Stimulated activated CD4-positive, alpha-beta T cell treated with anti-CD3 and anti-CD28 coated beads, Interleukin-2, amount 100 ng/mL, for 4 hours (primary cell): ENCODE measurements around the gene SPG11.
"Not testable (repeated sequence)": the region's sequence is repeated elsewhere in the genome, so short reads cannot be mapped to it uniquely, and the experiment has no call there.

ENCODE experiments used
- DNase-seq: peaks from one replicate; pipeline ENCODE4 v3.0.0-alpha.2; 2020; ENCODE audit warnings: low read depth

Gene SPG11, protein sequence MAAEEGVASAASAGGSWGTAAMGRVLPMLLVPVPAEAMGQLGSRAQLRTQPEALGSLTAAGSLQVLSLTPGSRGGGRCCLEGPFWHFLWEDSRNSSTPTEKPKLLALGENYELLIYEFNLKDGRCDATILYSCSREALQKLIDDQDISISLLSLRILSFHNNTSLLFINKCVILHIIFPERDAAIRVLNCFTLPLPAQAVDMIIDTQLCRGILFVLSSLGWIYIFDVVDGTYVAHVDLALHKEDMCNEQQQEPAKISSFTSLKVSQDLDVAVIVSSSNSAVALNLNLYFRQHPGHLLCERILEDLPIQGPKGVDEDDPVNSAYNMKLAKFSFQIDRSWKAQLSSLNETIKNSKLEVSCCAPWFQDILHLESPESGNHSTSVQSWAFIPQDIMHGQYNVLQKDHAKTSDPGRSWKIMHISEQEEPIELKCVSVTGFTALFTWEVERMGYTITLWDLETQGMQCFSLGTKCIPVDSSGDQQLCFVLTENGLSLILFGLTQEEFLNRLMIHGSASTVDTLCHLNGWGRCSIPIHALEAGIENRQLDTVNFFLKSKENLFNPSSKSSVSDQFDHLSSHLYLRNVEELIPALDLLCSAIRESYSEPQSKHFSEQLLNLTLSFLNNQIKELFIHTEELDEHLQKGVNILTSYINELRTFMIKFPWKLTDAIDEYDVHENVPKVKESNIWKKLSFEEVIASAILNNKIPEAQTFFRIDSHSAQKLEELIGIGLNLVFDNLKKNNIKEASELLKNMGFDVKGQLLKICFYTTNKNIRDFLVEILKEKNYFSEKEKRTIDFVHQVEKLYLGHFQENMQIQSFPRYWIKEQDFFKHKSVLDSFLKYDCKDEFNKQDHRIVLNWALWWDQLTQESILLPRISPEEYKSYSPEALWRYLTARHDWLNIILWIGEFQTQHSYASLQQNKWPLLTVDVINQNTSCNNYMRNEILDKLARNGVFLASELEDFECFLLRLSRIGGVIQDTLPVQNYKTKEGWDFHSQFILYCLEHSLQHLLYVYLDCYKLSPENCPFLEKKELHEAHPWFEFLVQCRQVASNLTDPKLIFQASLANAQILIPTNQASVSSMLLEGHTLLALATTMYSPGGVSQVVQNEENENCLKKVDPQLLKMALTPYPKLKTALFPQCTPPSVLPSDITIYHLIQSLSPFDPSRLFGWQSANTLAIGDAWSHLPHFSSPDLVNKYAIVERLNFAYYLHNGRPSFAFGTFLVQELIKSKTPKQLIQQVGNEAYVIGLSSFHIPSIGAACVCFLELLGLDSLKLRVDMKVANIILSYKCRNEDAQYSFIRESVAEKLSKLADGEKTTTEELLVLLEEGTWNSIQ (N-terminal part only)

DNA sequence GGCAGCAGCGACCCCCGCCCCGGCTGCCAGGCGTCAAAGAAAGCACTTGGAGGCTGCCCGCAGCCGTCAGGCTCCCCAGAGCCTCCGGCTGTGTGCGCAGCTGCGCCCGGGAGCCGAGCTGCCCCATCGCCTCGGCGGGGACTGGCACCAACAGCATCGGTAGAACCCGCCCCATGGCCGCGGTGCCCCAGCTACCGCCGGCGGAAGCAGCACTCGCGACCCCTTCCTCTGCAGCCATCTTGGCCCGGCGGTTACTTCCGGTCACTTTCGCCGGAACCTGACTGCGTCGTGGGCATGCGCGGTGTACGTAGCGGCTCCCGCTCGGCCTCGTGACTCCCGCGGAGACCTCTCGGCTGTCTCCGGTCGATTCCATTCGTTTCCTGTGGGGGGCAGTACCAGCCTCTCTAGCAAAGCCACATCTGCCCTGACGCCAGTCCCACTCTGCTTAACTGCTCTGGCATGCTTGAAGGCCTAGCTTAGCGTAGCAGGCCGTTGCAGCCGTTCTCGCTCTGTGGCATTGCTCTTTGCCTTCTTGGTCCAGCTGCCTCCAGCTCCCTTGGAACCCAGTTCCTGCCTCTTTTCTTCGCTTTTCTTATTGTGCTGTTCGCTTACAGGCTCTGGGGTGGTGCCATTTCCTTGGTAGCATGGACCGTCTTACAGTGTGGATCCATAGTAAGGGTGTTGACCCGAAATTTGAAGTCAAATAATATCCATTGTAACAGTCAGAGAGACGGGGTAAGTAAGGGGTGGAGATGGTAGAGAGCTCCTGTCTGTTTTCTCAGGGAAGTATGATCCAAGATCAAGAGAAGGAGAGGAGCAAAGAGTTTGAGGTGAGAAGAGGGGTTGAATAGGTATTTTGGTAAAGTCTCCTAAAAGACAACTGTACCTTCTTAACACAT, at the start of gene SPG11:
SPG11 (minus strand) TSS at position 253 of the 899 bp plus-strand sequence; CDS start at position 238, 15 bp downstream.
- DNase-seq: peak; percentile 95

DNA sequence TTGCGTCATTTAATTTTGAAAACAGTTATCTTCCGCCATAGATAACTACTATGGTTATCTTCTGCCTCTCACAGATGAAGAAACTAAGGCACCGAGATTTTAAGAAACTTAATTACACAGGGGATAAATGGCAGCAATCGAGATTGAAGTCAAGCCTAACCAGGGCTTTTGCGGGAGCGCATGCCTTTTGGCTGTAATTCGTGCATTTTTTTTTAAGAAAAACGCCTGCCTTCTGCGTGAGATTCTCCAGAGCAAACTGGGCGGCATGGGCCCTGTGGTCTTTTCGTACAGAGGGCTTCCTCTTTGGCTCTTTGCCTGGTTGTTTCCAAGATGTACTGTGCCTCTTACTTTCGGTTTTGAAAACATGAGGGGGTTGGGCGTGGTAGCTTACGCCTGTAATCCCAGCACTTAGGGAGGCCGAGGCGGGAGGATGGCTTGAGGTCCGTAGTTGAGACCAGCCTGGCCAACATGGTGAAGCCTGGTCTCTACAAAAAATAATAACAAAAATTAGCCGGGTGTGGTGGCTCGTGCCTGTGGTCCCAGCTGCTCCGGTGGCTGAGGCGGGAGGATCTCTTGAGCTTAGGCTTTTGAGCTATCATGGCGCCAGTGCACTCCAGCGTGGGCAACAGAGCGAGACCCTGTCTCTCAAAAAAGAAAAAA, 49.0 kb upstream of the SPG11 start:
- DNase-seq: peak; percentile 59

DNA sequence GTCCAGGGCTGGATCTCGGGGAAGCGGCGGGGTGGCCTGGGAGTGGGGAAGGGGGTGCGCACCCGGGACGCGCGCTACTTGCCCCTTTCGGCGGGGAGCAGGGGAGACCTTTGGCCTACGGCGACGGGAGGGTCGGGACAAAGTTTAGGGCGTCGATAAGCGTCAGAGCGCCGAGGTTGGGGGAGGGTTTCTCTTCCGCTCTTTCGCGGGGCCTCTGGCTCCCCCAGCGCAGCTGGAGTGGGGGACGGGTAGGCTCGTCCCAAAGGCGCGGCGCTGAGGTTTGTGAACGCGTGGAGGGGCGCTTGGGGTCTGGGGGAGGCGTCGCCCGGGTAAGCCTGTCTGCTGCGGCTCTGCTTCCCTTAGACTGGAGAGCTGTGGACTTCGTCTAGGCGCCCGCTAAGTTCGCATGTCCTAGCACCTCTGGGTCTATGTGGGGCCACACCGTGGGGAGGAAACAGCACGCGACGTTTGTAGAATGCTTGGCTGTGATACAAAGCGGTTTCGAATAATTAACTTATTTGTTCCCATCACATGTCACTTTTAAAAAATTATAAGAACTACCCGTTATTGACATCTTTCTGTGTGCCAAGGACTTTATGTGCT, 48.4 kb upstream of the SPG11 start:
- DNase-seq: no peak

DNA sequence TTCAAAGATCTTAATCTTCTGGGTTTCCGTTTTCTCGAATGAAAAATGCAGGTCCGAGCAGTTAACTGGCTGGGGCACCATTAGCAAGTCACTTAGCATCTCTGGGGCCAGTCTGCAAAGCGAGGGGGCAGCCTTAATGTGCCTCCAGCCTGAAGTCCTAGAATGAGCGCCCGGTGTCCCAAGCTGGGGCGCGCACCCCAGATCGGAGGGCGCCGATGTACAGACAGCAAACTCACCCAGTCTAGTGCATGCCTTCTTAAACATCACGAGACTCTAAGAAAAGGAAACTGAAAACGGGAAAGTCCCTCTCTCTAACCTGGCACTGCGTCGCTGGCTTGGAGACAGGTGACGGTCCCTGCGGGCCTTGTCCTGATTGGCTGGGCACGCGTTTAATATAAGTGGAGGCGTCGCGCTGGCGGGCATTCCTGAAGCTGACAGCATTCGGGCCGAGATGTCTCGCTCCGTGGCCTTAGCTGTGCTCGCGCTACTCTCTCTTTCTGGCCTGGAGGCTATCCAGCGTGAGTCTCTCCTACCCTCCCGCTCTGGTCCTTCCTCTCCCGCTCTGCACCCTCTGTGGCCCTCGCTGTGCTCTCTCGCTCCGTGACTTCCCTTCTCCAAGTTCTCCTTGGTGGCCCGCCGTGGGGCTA, 47.8 kb upstream of the SPG11 start, which contains the start of the genes B2M and PATL2:
B2M (plus strand) TSS at position 422 of the 647 bp plus-strand sequence; CDS start at position 452, 30 bp downstream.
PATL2 (minus strand) TSS at position 228 of the 647 bp plus-strand sequence. CDS start 34,833 bp downstream, outside the sequence.
- peak; percentile 92 for DNase-seq

DNA sequence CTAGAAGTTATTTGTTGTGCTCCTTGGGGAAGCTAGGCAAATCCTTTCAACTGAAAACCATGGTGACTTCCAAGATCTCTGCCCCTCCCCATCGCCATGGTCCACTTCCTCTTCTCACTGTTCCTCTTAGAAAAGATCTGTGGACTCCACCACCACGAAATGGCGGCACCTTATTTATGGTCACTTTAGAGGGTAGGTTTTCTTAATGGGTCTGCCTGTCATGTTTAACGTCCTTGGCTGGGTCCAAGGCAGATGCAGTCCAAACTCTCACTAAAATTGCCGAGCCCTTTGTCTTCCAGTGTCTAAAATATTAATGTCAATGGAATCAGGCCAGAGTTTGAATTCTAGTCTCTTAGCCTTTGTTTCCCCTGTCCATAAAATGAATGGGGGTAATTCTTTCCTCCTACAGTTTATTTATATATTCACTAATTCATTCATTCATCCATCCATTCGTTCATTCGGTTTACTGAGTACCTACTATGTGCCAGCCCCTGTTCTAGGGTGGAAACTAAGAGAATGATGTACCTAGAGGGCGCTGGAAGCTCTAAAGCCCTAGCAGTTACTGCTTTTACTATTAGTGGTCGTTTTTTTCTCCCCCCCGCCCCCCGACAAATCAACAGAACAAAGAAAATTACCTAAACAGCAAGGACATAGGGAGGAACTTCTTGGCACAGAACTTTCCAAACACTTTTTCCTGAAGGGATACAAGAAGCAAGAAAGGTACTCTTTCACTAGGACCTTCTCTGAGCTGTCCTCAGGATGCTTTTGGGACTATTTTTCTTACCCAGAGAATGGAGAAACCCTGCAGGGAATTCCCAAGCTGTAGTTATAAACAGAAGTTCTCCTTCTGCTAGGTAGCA, 47.0 kb upstream of the SPG11 start:
- DNase-seq: no peak

DNA sequence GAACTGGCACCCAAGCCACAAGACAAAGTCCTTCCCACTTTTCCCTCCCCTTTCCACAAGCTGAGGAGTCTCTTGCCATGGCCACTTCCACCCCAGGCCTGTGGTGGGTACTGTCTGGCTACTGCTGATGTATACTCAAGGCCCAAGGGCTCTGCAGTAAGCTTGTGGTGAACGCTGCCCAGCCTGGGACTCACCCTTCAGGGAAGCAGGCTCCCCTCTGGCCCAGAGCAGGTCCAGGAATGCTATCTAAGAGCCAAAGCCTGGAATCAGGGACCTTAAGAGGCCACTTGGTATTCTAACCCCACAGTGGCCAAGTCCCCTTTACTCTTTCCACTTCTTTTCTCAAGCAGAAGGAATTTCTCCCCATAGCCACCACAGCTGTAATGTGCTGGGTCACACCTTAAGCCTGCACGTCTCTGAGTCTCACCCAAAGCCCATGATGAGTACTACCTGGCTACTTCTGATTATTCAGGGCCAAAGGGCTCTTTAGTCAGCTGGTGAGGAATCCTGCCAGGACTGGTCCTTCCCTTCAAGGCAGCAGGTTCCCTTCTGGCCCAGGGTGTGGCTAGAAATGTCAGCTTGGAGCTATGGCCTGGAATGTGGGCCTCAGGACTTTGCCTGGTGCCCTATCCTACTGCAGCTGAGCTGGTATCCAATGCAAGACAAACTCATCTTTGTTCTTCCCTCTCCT, 43.6 kb upstream of the SPG11 start:
- no peak for DNase-seq

DNA sequence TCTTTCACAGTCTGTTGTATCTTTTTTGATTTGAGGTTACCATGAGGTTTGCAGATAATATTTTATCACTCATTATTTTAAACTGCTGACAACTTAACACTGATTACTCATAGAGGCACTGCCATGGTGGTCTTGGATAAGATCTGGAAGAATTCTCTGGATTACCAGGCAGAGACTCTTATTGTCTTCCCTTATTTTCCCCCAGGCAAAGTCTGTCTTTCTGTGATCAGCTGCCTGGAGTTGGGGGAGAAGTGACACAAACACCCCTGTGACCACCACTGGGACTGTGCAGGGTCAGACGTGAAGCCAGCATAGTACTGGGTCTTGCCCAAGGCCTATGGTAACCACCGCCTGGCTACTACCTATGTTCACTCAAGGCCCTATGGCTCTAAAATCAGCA, 42.9 kb upstream of the SPG11 start:
- DNase-seq: no peak

DNA sequence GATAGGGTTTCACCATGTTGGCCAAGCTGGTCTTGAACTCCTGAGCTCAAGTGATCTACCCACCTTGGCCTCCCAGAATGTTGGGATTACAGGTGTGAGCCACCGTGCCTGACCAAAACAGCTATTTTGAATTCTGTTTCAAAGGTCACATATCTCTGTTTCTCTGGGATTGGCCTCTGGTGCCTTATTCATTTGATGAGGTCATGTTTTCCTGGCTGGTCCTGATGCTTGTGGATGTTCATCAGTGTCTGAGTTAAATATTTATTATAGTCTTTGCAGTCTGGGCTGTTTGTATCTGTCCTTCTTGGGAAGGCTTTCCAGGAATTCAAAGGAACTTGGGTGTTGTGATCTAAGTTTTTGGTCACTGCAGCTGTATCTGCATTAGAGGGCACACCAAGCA, 42.5 kb upstream of the SPG11 start:
- no peak for DNase-seq

DNA sequence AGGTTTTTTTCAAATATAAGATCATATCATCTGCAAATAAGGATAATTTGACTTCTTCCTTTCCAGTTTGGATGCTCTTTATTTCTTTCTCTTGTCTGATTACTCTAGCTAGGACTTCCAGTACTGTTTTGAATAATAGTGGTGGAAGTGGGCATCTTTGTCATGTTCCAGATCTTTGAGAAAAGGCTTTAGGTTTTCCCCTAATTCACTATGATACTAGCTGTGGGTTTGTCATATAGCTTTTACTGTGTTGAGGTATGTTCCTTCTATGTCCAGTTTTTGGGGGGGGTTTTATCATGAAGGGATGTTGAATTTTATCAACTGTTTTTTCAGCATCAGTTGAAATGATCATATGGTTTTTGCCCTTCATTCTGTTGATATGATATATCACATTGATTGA, 37.2 kb upstream of the SPG11 start:
- DNase-seq: not testable (repeated sequence)

DNA sequence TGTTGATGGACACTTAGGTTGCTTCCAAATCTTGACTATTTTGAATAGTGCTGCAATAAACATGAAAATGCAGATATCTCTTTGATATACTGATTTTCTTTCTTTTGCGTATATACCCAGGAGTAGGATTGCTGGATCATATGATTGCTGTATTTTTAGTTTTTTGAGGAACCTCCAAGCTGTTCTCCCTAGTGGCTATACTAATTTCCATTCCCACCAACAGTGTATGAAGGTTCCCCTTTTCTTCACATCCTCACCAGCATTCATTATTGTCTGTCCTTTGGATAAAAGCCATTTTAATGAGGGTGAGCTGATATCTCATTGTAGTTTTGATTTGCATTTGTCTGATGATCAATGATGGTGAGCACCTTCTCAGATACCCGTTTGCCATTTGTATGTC, 35.2 kb upstream of the SPG11 start:
- no peak for DNase-seq

DNA sequence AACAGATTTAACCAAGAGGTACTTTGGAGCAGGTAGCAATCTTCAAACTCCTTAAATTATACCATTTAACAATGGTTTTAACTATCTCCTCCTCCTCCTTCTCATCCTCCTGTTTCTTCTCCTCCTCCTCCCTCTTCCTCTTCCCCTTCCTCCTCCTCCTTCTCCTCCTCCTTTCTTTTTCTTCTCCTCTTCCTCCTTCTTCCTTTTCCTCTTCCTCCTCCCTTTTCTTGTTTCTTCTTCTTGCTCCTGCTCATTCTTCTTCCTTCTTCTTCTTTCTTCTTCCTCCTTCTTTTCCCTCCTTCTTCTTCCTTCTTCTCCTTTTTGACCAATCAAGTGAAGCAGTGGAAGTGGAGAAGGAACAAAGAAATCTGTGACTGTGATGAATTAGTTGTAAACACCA, 33.6 kb upstream of the SPG11 start:
- no peak for DNase-seq

DNA sequence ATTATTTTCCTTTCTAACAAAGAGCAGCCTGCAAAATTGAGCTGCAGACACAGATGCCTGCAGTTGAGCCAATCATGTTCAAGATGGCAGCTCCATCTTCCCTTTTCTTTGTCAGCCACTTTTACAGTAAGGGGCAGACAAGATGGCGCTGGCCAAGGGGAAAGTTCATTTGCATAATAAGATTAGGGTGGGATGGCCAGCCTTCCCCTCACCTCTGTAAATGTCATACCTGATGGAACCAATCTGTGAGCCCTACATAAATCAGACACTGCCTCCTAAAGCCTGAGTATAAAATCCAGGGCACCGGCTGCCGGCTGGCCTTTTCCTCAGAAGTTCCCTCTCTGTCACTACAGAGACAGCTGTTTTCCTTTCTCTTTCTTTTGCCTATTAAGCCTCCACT, 31.8 kb upstream of the SPG11 start:
- no peak for DNase-seq

DNA sequence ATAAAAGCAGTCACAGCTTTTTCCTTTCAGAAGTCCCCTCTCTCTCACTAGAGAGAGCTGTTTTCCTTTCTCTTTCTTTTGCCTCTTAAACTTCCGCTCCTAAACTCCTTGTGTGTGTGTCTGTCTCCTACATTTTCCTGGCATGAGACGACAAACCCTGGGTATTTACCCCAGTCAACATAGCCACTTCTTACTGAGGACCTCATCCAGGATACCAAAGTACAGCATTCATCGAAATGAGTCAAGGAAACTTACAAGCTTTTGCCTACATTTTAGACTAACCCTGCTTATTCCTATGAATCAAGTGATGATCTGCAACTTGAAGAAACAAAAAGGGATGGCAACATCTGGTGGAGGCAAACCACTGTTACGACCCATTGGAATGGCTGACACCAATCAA, 31.0 kb upstream of the SPG11 start:
- no peak for DNase-seq

DNA sequence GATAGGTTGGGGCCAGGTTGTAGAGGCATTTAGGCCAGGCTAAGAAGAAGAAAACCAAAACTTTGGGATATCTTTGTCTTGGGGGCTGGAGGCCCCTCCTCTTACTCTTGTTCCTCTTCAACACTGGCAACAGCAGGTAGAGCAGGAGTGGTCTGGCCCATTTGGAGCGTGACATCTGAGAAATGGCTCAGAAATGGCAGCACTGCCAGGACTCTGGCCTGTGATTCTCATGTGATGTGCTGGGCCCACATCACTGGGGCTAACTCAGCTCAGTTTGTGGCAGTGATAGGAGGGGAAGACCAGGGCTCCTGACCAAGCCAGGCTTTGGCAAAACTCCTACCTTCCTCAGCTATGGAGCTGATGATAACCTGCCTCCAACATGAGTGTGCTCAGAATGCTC, 29.2 kb upstream of the SPG11 start:
- no peak for DNase-seq

DNA sequence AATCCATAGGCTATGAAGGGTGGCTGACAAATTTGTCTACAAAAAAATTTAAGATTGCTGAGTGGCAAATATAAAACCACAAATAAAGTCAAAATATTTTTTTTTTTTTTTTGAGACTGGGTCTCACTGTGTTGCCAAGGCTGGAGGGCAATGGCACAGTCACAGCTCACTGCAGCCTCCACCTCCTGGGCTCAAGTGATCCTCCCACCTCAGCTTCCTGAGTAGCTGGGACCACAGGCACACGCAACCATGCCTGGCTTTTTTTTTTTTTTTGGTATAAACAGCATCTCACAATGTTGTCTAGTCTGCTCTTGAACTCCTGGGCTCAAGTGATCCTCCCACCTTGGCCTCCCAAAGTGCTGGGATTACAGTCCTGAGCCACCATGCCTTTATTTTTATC, 26.8 kb upstream of the SPG11 start:
- not testable (repeated sequence) for DNase-seq

DNA sequence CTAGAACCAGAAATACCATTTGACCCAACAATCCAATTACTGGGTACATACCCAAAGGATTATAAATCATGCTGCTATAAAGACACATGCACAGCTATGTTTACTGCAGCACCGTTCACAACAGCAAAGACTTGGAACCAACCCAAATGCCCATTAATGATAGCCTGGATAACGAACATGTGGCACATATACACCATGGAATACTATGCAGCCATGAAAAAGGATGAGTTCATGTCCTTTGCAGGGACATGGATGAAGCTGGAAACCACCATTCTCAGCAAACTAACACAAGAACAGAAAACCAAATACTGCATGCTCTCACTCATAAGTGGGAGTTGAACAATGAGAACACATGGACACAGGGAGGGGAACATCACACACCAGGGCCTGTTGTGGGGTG, 25.9 kb upstream of the SPG11 start:
- not testable (repeated sequence) for DNase-seq

DNA sequence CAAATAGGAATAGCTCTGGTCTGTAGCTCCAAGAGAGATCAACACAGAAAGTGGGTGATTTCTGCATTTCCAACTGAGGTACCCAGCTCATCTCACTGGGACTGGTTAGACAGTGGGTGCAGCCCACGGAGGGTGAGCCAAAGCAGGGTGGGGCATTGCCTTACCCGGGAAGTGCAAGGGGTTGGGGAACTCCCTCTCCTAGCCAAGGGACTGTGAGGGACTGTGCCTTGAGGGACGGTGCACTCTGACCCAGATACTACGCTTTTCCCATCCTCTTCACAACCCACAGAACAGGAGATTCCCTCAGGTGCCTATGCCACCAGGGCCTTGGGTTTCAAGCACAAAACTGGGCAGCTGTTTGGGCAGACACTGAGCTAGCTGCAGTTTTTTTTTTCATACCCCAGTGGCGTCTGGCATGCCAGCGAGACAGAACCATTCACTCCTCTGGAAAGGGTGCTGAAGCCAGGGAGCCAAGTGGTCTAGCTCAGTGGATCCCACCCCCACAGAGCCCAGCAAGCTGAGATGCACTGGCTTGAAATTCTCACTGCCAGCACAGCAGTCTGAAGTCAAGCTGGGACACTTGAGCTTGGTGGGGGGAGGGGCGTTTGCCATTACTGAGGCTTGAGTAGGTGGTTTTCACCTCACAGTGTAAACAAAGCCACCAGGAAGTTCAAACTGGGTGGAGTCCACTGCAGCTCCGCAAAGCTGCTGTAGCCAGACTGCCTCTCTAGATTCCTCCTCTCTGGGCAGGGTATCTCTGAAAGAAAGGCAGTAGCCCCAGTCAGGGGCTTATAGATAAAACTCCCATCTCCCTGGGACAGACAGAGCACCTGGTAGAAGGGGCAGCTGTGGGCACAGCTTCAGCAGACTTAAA, 19.6 kb upstream of the SPG11 start:
- DNase-seq: peak; percentile 59
